ENCODE data around the gene INO80D.

- no peak for TF ChIP-seq CTCF (IDR thresholded peaks at IDR 0.05)
- TF ChIP-seq POLR2A (IDR thresholded peaks at IDR 0.05): no peak
- no peak for TF ChIP-seq POLR2AphosphoS5 (IDR thresholded peaks at IDR 0.05)
Observed at GRCh38 chr2:205948496-205948837, 137.5 kb downstream of the INO80D start.

Data from breast epithelium (tissue), 3 donors.